Kidney (tissue), 14 donors: Measurements from ENCODE around the gene KLB. TPM values are rescaled to one million over a fixed set of nuclear protein-coding genes. Genes with fewer than 3 reads are reported as not detected.

Experiments
- DNase-seq, 5 donors: peaks; one replicate each; pipeline ENCODE4 v3.0.0-alpha.2; 2013 to 2020
- FAIRE-seq: peaks from 2 replicates; lab custom pipeline; 2012; peaks lifted over from hg19 to GRCh38; lab: Jason Lieb, UNC
- H3K27ac ChIP-seq, 2 donors: one replicate each; pipeline ENCODE4 v1.7.0; 2013; ENCODE audit warnings: low read depth in 2 of 2, low read length in 2 of 2, inconsistent platforms in 1 of 2
- H3K27me3 ChIP-seq: one replicate; pipeline ENCODE4 v1.7.1; 2013; ENCODE audit warnings: low read length, inconsistent platforms; ENCODE audit not compliant: control insufficient read depth, insufficient read depth
- H3K36me3 ChIP-seq, 3 donors: one replicate each; pipeline versions ENCODE4 v1.7.0 to v1.7.1; 2013; ENCODE audit warnings: low read length in 3 of 3, control low read depth in 1 of 3, inconsistent platforms in 1 of 3; ENCODE audit not compliant: insufficient read depth in 3 of 3, control insufficient read depth in 2 of 3
- H3K4me1 ChIP-seq, 3 donors: one replicate each; pipeline versions ENCODE4 v1.7.0 to v1.7.1; 2013; ENCODE audit warnings: low read length in 3 of 3, inconsistent platforms in 1 of 3, low read depth in 1 of 3; ENCODE audit not compliant: control insufficient read depth in 2 of 3, insufficient read depth in 2 of 3
- H3K4me3 ChIP-seq, 3 donors: one replicate each; pipeline versions ENCODE4 v1.7.0 to v1.8.1; 2013; ENCODE audit warnings: low read length in 3 of 3, control low read depth in 1 of 3, inconsistent platforms in 1 of 3
- H3K9ac ChIP-seq, 3 donors: one replicate each; pipeline versions ENCODE4 v1.7.0 to v1.7.1; 2013; ENCODE audit warnings: low read length in 3 of 3, control low read depth in 1 of 3, inconsistent platforms in 1 of 3
- H3K9me3 ChIP-seq, 3 donors: one replicate each; pipeline versions ENCODE4 v1.7.0 to v1.7.1; 2013; ENCODE audit warnings: low read length in 3 of 3, control low read depth in 1 of 3, inconsistent platforms in 1 of 3; ENCODE audit not compliant: control insufficient read depth in 2 of 3, insufficient read depth in 1 of 3
- CTCF ChIP-seq: IDR thresholded peaks from 3 replicates; pipeline ENCODE4 v1.5.1; 2012; ENCODE audit warnings: mild to moderate bottlenecking, moderate library complexity, borderline replicate concordance; ENCODE audit not compliant: insufficient read depth; ENCODE audit errors: extremely low read depth
- intact Hi-C: fragments of 100-400 bp; cut with DNase I; formaldehyde crosslinking; loops from one replicate; pipeline ENCODE4 v1.11.1; 2022
- polyA plus RNA-seq: library from polyadenylated mRNA; stranded (reverse); fragments of 350-450 nt; fragmentation: Illumina TruSeq; extraction: RNeasy Lipid Tissue Mini Kit (QIAGEN cat#74804); gene quantifications from one replicate; pipeline ENCODE4 v1.2.3, GENCODE V29; 2014; ENCODE audit warnings: low read depth, low replicate concordance; ENCODE audit not compliant: insufficient read depth
- total RNA-seq: library from RNA; stranded (reverse); fragmentation: NEBNext Ultra II Directional; extraction: Animal tissue kit (Norgen Biotek cat#: 25700); gene quantifications from one replicate; pipeline ENCODE4 v1.2.1, GENCODE V29; 2021
- donor health status: control.
- donor health status: control.
- donor health status: control.
- donor health status: control.
- donor health status: control.
- donor health status: DM: yes; HTN: yes; CAD: no.
- donor health status: Normal renal cell carcinoma (clear cell type).

KLB gene
- total and polyA plus RNA-seq, 2 donors from 2014 or later = 0.41 TPM; not detected in 1

- no peak for TF ChIP-seq CTCF
- Histone ChIP-seq H3K9ac (no peak overlapping the region), H3K27me3 (no peaks in the 10 kb centered on the region), H3K27ac (no peak overlapping the region), H3K36me3 (peaks cover 0 to 6% (median 3%) of the 10 kb centered on the region in 3 donors), H3K4me1 (no peaks in the 10 kb centered on the region), H3K9me3 (no peaks in the 10 kb centered on the region), H3K4me3 (no peak overlapping the region)
- FAIRE-seq (no peak), DNase-seq (no peak)
- intact Hi-C loops = no loop called here
Measured at GRCh38 chr4:39476187-39476895, 69.6 kb downstream of the KLB start.

- no peak for FAIRE-seq
- peak in 1 of 5 donors; percentile 75 for DNase-seq
Measured at GRCh38 chr4:39480251-39480650, 73.5 kb downstream of the KLB start.

GRCh38 chr4:39480902-39481695, 74.4 kb downstream of the KLB start:
- intact Hi-C loops = no loop called here
- H3K27me3 ChIP-seq = no peaks in the 10 kb centered on the region
- peaks cover 0 to 6% (median 3%) of the 10 kb centered on the region in 3 donors for H3K36me3 ChIP-seq
- no peak for DNase-seq
- H3K9me3 ChIP-seq = no peaks in the 10 kb centered on the region
- TF ChIP-seq CTCF = no peak
- H3K4me3 ChIP-seq = no peak overlapping the region
- no peak overlapping the region for H3K27ac ChIP-seq
- H3K9ac ChIP-seq = no peak overlapping the region
- H3K4me1 ChIP-seq = no peaks in the 10 kb centered on the region
- no peak for FAIRE-seq

More at GRCh38 chr4:39480251-39480650, 73.5 kb downstream of the KLB start:
- no peak overlapping the region for H3K4me3 ChIP-seq
- H3K4me1 ChIP-seq = no peaks in the 10 kb centered on the region
- no peak overlapping the region for H3K27ac ChIP-seq
- H3K36me3 ChIP-seq = peaks cover 0 to 6% (median 3%) of the 10 kb centered on the region in 3 donors
- no peaks in the 10 kb centered on the region for H3K27me3 ChIP-seq
- no peak overlapping the region for H3K9ac ChIP-seq
- intact Hi-C loops = no loop called here
- TF ChIP-seq CTCF = no peak
- H3K9me3 ChIP-seq = no peaks in the 10 kb centered on the region
